Stimulated activated CD8-positive, alpha-beta memory T cell treated with anti-CD3 and anti-CD28 coated beads, Interleukin-4, amount 100 ng/mL, for 4 hours (primary cell): Measurements from ENCODE around the gene PPP3CA.

Source experiments
- DNase-seq, 2 donors: peaks; one replicate each; pipeline ENCODE4 v3.0.0-alpha.2; 2020; ENCODE audit warnings: low read depth in 2 of 2, low spot score in 1 of 2

PPP3CA gene

DNA sequence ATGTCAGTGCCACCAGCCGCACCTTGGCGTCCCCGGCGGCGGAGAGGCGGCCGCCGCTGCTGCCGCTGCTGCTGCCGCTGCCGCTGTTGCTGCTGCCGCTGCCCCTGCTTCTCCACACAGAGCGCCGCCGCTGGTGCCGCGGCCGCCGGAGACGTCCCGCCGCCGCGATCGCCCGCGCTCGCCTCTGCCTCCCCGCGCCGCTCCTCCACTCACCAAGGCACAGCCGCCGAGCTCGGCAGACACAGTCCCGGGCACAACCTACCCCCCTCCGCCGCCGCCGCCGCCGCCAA, at the start of gene PPP3CA:
Gene PPP3CA, minus strand, starts transcription at position 260 of the 290 bp plus-strand sequence.
- DNase-seq, result no peak

DNA sequence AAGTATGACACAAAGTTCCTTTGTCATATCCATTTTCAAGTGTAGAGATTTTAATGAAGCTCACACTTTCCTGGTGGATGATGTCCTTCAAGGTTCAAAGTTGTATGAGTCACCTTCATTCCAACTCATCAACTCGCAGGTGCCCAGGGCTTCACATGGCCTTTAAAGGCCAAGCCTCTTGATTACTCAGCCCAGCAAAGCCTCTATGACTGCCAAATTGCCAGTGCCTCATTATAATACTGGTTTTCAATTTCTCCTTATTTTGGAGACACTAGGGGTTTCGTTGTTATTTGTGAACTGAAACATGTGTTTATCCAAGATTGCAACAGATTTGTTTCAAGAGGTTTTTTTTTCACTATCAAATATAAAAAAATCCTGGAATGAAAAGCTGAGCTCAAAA, 45.9 kb upstream of the PPP3CA start:
- DNase-seq, result no peak

DNA sequence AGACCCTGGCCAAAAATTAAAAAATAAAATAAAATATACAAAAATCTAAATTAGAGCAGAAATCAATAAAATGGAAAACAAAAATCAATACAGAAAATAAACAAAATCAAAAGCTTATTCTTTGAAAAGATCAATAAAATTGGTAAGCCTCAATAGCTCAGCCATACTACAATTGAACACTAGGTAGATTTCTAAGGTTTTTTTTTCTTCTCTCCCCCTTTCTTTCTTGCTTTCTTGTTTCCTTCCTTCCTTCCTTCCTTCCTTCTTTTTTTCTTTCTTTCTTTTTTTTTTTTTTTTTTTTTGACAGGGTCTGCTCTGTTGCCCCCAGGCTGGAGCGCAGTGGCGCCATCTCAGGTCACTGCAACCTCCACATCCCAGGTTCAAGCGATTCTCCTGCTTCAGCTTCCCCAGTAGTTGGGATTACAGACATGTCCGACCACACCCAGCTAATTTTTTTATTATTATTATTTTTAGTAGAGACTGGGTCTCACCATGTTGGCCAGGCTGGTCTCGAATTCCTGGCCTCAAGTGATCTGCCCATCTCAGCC, 23.4 kb upstream of the PPP3CA start:
- DNase-seq, result no peak

DNA sequence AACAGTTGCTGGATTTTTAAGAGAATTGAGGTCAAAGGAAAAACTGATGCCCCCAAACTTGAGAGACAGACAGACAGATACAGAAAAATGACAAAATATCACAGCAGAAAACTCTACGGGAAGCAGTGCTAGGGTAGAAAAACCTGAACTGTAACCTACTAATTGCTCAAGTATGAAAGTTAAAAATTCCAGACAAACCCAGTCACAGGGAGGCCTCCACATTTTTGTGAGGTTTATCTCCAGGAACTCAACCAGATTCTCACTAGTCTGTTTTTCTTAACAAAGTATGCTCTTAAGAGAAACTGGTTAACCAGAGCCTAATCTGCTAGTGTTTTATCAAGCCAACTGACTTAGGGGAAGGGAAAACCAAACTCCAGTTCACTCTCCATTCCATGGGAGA, 19.9 kb upstream of the PPP3CA start:
- no peak for DNase-seq

DNA sequence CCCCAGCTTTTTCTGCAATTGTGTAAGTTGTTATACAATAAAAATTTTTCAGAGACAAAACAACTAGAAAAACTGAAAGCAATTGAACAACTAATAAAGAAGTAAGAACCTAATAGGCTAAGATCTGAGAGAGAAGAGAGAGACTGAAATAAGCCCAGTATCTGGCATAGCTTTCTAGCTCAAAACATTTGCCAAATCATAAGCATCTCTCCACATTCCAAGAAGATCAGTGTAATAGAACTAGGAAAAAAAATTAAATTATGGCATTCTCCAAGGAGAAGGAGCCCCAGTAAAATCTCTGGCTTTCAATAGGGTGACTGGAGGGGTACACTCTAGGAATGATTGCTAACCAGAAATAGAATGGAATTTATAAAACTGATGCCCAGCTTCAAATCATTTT, 19.0 kb upstream of the PPP3CA start:
- DNase-seq, result no peak

DNA sequence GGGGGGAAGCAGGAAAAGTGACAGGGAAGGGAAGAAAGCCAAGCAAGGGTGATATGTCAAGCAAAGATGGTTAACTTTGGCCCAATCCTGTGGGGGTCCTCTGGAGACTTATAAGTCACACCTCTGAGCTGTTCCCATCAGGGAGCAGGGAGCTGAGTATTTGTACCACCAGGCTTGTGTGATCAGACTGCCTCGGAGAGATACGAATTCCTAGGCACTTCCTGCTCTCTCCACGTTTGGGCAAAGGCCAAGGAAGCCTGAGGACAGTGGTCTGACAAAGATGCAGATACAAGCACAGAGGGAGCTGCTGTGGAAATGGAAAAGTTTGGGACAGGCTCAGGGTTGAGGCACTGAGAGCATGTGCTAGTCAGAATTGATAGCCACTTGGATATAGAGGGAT, 10.4 kb upstream of the PPP3CA start:
- no peak for DNase-seq

DNA sequence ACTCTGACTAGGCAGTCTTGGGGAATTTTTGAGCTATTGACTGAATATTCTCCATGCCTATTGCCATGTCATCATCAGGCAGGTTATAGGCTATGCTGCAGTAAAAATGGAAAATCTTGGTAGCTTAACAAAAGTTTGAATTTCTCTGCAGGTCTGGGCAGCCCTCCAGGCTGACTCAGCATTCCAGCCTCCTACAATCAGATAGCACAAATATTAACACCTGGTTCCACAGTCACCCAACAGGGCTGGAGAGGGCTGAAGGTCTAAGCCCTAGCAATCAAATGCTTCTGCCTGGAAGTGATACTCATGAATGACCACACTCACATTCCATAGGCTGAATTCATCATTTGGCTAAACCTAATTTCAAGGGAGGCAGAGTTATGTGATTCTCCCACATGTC, 9.6 kb upstream of the PPP3CA start:
- no peak for DNase-seq

DNA sequence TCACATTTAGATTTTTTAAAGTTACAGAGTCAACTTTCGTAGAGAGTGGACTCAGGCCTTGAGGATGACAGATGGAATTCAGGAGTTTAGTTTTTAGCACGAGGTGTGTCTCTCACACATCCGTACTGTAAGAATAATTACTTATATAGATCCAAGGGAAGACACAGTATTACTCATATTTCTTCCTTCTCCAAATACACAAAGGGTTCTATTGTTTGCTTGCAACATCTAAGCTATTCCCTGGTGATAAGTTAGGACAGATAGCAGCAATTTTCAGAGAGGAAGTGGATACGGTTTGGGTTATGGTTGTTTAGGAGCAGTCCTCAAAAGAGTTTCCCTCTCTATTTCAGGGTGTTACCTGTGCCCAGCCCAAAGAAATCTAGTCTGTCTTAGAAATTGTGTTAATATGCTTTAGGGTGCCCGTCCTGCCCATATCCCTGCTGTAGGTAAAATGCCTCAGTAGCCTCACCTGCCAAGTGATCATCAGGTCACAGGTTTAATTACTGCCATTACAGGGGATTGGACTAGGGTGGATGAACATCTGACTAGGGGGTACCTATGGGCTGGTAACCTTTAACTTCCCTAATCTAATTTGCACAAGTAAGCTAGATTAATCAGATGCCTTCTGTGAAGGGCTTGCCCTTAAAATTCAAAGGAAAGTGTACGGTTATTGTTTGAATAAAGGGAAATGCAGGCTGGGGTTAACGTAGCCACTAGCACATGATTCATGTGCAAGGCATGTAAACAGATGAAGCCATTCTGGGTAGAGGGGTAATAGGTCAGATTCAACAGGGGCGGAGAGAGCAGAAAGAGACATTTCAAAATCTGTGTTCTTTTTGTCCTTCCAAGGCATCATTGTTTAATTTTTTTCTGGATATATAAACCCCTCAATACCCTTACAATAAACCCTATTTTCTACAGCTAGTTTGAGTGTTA, 8.7 kb upstream of the PPP3CA start:
- DNase-seq, result no peak

DNA sequence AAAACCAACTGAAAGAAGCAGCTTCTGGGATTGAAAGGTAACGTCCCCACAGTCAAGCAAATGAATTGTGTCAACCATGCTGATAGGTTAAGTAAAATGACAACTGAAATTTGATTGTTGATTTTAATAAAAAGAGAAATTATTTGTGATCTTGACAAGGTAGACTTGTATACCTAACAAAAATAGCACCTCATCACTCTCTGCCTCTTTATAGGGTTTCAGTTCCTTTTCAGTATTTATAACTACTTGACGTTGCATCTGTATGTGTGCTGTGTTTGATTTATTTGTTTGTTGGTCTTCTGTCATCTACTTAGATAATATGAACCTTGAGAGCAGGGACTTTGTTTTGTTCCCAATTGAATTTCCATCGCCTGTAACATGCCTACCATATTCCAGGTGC, 7.9 kb upstream of the PPP3CA start:
- DNase-seq, result no peak

DNA sequence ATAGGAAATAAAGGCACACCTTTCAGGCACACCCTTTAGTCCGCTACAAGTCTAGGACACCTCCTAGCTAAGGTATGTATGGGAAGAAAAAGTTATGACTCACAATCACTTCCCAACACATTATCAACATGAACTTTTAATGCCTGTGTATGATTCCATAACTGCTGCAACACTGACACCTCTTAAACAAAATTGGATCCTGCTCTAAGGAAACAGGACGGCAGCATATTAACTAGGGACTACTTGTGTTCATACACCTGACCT, 2.4 kb upstream of the PPP3CA start:
- DNase-seq, result no peak

DNA sequence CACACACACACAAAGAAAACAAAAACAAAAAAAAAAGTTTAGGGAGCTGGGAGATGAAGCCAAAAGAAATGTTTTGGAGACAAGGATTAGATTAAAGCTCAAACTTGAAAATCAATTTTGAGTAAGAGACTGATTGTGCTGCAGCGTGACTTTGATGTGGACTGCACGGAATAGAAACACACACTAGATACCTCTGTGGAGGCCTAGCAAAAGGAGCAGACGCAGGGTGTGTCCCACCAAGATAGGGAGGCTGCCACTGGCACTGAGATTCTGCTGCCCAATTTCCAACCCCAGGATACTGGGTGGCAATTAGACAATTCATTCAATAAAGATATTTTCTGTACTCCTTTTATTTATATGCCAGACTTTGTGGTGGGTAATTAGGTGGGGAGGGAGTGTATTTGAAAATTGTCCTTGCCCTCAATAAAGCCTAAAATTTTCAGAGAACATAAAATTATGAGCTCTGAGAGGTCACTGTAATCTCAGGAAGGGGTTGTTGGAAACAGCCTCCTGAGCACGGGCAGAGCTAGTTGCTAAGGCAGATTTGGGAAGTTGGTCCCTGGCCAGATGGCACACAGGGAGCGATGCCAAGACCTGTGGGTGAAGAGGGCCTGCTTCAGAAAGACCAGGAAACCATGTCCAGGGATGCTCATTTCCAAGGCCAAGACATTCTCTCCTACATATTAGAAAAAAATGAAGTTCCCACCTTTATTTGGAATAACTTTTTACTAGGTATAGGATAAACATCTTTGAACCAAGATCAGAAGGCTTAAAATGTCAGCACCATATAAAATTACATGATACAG, 1.9 kb upstream of the PPP3CA start:
- no peak for DNase-seq

DNA sequence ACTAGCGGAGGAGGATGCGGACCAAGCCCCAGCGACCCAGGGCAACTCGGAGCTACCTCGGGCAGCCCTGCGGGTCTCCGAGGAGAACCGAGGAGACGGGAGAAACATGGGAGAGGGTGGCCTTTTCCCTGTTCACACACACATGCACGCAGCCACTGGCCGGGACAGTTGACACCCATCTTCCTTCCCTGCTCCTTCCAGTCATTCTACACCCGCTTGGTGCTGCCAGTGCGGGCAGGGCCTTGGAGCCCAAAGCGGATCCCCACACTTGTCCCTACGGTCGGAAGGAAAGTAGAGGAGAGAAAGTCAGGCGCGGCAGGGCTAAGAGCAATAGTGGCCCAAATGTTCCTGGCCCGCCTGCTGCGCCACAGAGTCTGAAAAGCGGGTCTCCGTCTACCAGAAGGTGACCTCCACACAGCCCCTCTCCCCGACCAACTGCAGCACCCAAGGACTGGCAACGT, 1.1 kb upstream of the PPP3CA start:
- DNase-seq, result no peak

DNA sequence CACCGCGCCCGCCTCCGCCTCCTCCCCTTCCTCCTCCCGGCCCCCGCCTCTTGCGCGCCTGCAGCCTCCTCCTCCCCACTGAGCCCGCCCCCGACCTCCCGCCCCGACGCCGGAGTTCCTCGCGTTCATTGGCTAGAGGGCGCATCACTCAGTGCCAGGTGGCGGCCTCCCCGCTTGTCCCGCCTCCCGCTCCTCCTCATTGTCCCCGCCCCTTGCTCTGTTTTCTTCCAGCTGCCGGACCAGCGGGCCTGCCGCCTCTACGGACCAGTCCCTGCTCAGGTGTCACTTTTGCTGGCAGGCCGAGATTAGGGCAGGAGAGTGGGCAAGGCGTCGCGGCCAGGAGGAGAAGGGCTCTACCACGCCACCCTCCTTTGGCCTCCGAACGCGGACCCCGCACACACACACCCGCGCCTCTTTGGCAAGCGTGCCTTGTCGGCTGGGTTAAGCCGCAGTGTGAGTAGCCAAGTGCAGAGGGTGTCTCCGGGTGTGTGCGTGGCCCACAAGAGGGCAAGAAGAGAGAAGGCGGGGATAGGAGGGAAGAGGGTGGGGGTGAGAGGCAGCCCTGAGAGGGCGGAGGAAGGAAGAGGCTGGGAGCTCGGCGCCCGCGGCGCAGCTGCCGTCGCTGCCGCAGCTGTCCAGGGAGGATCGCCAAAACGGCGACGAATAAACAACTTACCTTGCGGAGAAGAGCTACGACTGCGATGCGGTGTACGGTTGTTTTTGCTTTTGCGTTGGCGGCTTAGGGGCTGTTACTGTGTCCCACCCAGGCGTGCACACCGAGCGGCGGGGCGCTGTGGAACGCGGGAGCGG, 436 bp upstream of the PPP3CA start:
- DNase-seq, result peak; percentile 98

DNA sequence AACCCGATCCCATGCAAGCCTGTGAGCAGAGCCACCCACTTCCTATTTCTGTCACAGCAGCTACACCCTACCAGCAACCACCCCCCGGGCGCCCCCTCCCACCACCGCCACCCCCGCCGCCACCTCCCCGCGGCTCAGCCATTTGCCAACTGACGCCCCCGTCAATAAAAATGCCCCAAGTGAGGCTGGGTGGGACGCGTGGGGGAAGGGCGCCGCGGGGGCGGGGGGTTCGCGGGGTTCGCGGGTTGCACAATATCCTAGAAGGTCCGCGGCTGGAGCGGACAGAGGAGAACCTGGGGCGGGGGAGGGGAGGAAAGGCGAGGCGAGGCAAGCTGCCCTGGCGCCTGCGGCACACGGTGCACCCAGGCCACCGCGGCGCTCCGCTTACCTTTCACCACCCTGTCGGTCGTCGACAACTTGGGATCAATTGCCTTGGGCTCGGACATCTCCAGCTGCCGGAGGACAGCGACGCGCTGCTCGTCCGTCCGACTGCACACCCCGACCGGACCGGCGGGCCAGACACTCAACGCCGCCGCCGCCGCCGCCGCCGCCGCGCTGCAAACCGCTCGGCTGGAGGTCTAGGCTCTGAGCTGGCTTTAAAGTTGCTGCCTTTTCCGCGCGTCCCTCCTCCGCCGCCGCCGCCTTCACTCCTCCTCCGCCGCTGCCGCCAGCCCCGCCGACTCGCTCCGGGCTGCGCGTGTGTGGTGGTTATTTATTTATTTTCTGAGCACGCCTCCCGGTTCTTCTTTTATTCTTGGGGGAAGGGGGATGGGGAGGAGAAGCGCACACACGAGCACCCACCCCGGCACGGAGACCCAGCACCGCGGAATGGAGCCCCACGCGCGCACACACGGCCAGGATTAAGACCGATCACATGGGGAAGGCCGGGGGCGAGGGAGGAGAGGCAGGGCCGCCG, 717 bp downstream of the PPP3CA start:
- DNase-seq, result peak; percentile 38 to 39

DNA sequence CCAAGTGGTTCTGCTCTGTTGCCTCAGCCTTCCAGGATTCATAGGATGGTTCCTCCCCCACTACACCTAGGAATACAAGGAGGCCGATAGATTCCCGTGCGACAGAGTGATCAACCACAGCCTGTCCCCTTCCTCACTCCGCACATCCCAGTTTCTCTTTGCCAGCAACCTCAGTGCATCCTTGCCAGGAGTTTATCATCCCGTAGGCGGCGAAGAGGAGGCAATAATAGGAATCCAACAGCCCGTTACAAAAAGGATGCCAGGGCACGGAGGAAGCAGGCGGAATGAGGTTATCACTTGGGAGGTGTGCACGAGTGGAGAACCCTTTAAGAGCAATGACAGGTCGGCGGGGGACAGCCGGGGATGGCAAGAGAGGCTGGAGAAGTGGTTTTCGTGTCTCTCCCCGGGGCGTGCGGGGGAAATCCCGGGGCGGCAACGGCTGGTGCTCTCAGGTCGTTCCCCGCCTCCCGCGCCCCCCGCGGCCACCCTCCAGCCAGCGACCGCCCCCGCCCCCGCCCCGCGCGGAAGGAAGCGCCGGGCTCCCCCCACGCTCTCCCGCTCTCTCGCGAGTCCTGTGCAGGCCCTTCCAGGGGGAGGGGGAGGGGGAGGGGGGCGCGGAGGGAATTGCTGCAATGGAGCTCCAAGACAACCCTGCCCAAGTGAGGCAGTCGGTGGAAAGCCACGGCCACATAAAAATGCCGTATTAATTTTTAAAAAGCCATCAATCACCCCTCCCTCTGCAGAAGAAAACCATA, 1.6 kb downstream of the PPP3CA start:
- DNase-seq, result peak; percentile 20 to 54

DNA sequence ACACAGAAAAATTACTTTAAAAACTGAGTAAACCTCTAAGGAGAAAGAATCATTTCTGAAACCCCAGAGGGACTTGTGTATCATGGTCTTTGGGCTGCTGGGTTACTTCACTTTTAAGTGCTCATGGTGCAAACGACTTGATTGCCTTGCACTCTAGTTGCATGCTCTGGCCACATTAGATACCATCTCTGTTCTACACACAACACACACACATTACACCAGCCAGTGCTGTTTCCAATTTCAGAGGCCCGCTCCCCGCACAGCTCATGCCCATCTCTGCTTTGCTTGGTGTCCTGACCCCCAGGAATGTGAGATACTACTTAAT, 2.1 kb downstream of the PPP3CA start:
- no peak for DNase-seq

DNA sequence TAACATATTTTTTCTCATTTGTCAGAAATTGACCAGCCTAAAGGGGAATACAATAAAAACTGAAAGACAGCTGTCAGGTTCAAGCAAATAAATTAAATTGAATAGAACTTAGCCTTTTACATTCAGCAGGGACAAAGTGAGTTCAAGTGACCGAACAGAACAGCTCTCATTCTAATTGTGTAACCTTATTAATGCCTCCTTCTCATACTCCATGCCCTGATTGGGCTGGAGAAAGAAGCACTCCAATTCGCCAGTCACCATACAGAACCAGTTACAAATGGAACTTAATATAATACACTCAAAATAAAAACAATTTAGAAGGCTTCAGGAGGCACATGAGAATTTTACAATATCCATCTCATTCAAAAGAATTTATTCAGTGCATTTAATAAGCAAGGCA, 8.0 kb downstream of the PPP3CA start:
- no peak for DNase-seq

DNA sequence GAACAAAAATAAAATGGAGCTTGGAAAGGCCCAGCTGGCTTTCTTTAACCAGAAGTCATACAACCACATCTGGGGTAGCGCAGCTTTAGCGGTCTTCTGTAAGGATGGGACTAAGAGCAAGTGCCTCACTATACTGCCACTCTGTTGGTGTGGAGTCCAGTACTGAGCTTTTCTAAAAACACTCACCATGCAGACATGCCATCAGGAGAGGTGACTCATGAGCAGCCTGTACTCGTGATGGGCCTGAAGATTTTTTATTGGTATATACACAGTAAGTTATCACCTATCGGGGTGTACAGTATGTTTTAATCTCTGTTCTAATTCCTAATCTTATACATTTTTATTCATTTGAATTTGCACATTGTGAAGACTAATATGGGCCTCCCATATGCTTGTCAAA, 9.6 kb downstream of the PPP3CA start:
- no peak for DNase-seq

DNA sequence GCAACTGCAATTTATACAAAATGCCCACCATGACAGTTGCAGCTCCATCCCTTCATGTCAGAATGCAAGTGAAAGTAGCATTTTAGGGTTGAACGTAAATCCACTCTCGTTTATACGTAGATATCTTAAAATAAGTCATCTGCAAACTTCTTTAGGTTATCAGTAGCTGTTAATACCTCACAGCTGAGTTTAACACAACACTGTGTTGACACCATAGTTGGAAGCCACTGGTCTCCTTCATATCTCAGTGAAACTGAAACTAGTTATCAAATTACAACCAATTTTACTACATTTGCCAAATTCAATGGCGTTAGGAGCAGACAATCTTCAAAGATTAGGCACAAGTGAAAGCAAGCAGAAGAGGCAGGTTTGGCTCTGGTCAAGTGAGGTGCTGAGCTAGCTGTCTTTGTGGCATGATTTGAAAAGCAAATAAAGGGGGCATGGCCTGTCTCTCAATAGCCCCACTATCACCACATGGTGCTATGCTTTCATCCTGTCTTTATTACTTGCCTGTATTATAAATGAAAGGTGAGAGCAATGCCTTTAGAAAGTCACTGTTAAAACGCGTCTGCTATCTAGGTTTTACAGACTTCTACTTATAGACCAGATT, 12.3 kb downstream of the PPP3CA start:
- DNase-seq, result no peak

DNA sequence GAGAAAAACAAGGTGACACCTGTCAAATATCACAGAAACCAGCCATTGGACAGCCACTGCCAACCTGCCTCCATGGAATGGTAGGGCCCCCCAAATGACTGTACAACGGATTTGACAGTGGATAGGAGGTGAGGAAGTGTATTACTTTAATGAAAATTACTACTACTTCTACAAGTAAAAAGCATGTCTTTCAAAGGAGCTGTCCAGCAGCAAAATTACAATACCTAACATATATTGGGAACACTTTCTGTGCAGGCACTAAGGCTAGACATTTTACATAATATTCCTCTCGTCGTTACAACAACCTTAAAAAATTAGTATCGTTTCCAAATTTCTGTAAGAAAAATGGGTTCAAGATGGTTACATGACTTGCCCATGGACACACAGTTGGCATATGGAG, 14.9 kb downstream of the PPP3CA start:
- no peak for DNase-seq
